ENCODE measurements around the gene FAM20A.
A peak's percentile ranks its signal among the peaks of the same experiment; 100 is the strongest.

The FAM20A gene

GRCh38 chr17:68610554-68610953 lies 9.4 kb upstream of the FAM20A start:
- no peak overlapping the region for H3K27ac ChIP-seq (ENCODE audit: low read depth in 2 of 2, low read length in 2 of 2)
- peaks cover 0 to 2% of the 10 kb centered on the region in 2 donors for H3K4me1 ChIP-seq (ENCODE audit: control insufficient read depth in 2 of 2, insufficient read depth in 2 of 2, low read length in 2 of 2)
- H3K36me3 ChIP-seq (ENCODE audit: control insufficient read depth in 2 of 2, insufficient read depth in 2 of 2, low read length in 2 of 2): no peaks in the 10 kb centered on the region
- H3K9ac ChIP-seq (ENCODE audit: low read depth in 1 of 2, low read length in 2 of 2): no peak overlapping the region
- peaks cover 0 to 12% of the 10 kb centered on the region in 2 donors for H3K9me3 ChIP-seq (ENCODE audit: control insufficient read depth in 2 of 2, low read length in 2 of 2)
- no peak overlapping the region for H3K4me3 ChIP-seq (ENCODE audit: low read length in 2 of 2)
- H3K27me3 ChIP-seq (ENCODE audit: control insufficient read depth in 2 of 2, insufficient read depth in 2 of 2, low read length in 2 of 2): peaks cover 0 to 2% of the 10 kb centered on the region in 2 donors

GRCh38 chr17:68608515-68609130 lies 7.5 kb upstream of the FAM20A start:
- no peaks in the 10 kb centered on the region for H3K4me1 ChIP-seq (ENCODE audit: control insufficient read depth in 2 of 2, insufficient read depth in 2 of 2, low read length in 2 of 2)
- H3K36me3 ChIP-seq (ENCODE audit: control insufficient read depth in 2 of 2, insufficient read depth in 2 of 2, low read length in 2 of 2): no peaks in the 10 kb centered on the region
- no peak overlapping the region for H3K9ac ChIP-seq (ENCODE audit: low read depth in 1 of 2, low read length in 2 of 2)
- peaks cover 0 to 12% of the 10 kb centered on the region in 2 donors for H3K9me3 ChIP-seq (ENCODE audit: control insufficient read depth in 2 of 2, low read length in 2 of 2)
- H3K4me3 ChIP-seq (ENCODE audit: low read length in 2 of 2): no peak overlapping the region
- H3K27ac ChIP-seq (ENCODE audit: low read depth in 2 of 2, low read length in 2 of 2): no peak overlapping the region
- peaks cover 0 to 2% of the 10 kb centered on the region in 2 donors for H3K27me3 ChIP-seq (ENCODE audit: control insufficient read depth in 2 of 2, insufficient read depth in 2 of 2, low read length in 2 of 2)

- Histone ChIP-seq H3K27me3 (ENCODE audit: control insufficient read depth in 2 of 2, insufficient read depth in 2 of 2, low read length in 2 of 2) (peaks cover 10 to 11% of the 10 kb centered on the region in 2 donors), H3K4me3 (ENCODE audit: low read length in 2 of 2) (no peak overlapping the region), H3K27ac (ENCODE audit: low read depth in 2 of 2, low read length in 2 of 2) (no peak overlapping the region), H3K4me1 (ENCODE audit: control insufficient read depth in 2 of 2, insufficient read depth in 2 of 2, low read length in 2 of 2) (peaks cover 0 to under 1% of the 10 kb centered on the region in 2 donors), H3K9ac (ENCODE audit: low read depth in 1 of 2, low read length in 2 of 2) (no peak overlapping the region), H3K9me3 (ENCODE audit: control insufficient read depth in 2 of 2, low read length in 2 of 2) (peaks cover 0 to 12% of the 10 kb centered on the region in 2 donors), H3K36me3 (ENCODE audit: control insufficient read depth in 2 of 2, insufficient read depth in 2 of 2, low read length in 2 of 2) (no peaks in the 10 kb centered on the region)
These were observed 5.5 kb upstream of the FAM20A start for GRCh38 chr17:68606451-68607307.

GRCh38 chr17:68605914-68606313 lies 4.7 kb upstream of the FAM20A start:
- Histone ChIP-seq H3K36me3 (ENCODE audit: control insufficient read depth in 2 of 2, insufficient read depth in 2 of 2, low read length in 2 of 2) (no peaks in the 10 kb centered on the region), H3K4me3 (ENCODE audit: low read length in 2 of 2) (no peak overlapping the region), H3K4me1 (ENCODE audit: control insufficient read depth in 2 of 2, insufficient read depth in 2 of 2, low read length in 2 of 2) (peaks cover 2 to 3% of the 10 kb centered on the region in 2 donors), H3K27ac (ENCODE audit: low read depth in 2 of 2, low read length in 2 of 2) (no peak overlapping the region), H3K27me3 (ENCODE audit: control insufficient read depth in 2 of 2, insufficient read depth in 2 of 2, low read length in 2 of 2) (peaks cover 12 to 13% of the 10 kb centered on the region in 2 donors), H3K9me3 (ENCODE audit: control insufficient read depth in 2 of 2, low read length in 2 of 2) (peaks cover 0 to 12% of the 10 kb centered on the region in 2 donors), H3K9ac (ENCODE audit: low read depth in 1 of 2, low read length in 2 of 2) (no peak overlapping the region)

- H3K4me3 ChIP-seq (ENCODE audit: low read length in 2 of 2): no peak overlapping the region
- H3K27me3 ChIP-seq (ENCODE audit: control insufficient read depth in 2 of 2, insufficient read depth in 2 of 2, low read length in 2 of 2): peaks cover 20 to 26% of the 10 kb centered on the region in 2 donors
- H3K9me3 ChIP-seq (ENCODE audit: control insufficient read depth in 2 of 2, low read length in 2 of 2): peaks cover 0 to 1% of the 10 kb centered on the region in 2 donors
- peaks cover 2 to 4% of the 10 kb centered on the region in 2 donors for H3K4me1 ChIP-seq (ENCODE audit: control insufficient read depth in 2 of 2, insufficient read depth in 2 of 2, low read length in 2 of 2)
- no peaks in the 10 kb centered on the region for H3K36me3 ChIP-seq (ENCODE audit: control insufficient read depth in 2 of 2, insufficient read depth in 2 of 2, low read length in 2 of 2)
- H3K9ac ChIP-seq (ENCODE audit: low read depth in 1 of 2, low read length in 2 of 2): no peak overlapping the region
- H3K27ac ChIP-seq (ENCODE audit: low read depth in 2 of 2, low read length in 2 of 2): no peak overlapping the region
These were observed 2.5 kb upstream of the FAM20A start for GRCh38 chr17:68603656-68604055.

- Histone ChIP-seq H3K27me3 (ENCODE audit: control insufficient read depth in 2 of 2, insufficient read depth in 2 of 2, low read length in 2 of 2) (peaks cover 20 to 31% of the 10 kb centered on the region in 2 donors), H3K9me3 (ENCODE audit: control insufficient read depth in 2 of 2, low read length in 2 of 2) (no peaks in the 10 kb centered on the region), H3K4me1 (ENCODE audit: control insufficient read depth in 2 of 2, insufficient read depth in 2 of 2, low read length in 2 of 2) (peaks cover 2 to 4% of the 10 kb centered on the region in 2 donors), H3K27ac (ENCODE audit: low read depth in 2 of 2, low read length in 2 of 2) (no peak overlapping the region), H3K9ac (ENCODE audit: low read depth in 1 of 2, low read length in 2 of 2) (no peak overlapping the region), H3K4me3 (ENCODE audit: low read length in 2 of 2) (no peak overlapping the region), H3K36me3 (ENCODE audit: control insufficient read depth in 2 of 2, insufficient read depth in 2 of 2, low read length in 2 of 2) (no peaks in the 10 kb centered on the region)
These were observed 1.9 kb upstream of the FAM20A start for GRCh38 chr17:68603027-68603426.

GRCh38 chr17:68602289-68602688 lies 1.1 kb upstream of the FAM20A start:
- H3K36me3 ChIP-seq (ENCODE audit: control insufficient read depth in 2 of 2, insufficient read depth in 2 of 2, low read length in 2 of 2): no peaks in the 10 kb centered on the region
- no peaks in the 10 kb centered on the region for H3K9me3 ChIP-seq (ENCODE audit: control insufficient read depth in 2 of 2, low read length in 2 of 2)
- H3K9ac ChIP-seq (ENCODE audit: low read depth in 1 of 2, low read length in 2 of 2): no peak overlapping the region
- peak overlapping the region; percentile 7 to 12 for H3K27ac ChIP-seq (ENCODE audit: low read depth in 2 of 2, low read length in 2 of 2)
- peaks cover 2 to 4% of the 10 kb centered on the region in 2 donors for H3K4me1 ChIP-seq (ENCODE audit: control insufficient read depth in 2 of 2, insufficient read depth in 2 of 2, low read length in 2 of 2)
- no peak overlapping the region for H3K4me3 ChIP-seq (ENCODE audit: low read length in 2 of 2)
- H3K27me3 ChIP-seq (ENCODE audit: control insufficient read depth in 2 of 2, insufficient read depth in 2 of 2, low read length in 2 of 2): peaks cover 20 to 31% of the 10 kb centered on the region in 2 donors

GRCh38 chr17:68601565-68602288 lies 560 bp upstream of the FAM20A start:
- no peaks in the 10 kb centered on the region for H3K9me3 ChIP-seq (ENCODE audit: control insufficient read depth in 2 of 2, low read length in 2 of 2)
- H3K36me3 ChIP-seq (ENCODE audit: control insufficient read depth in 2 of 2, insufficient read depth in 2 of 2, low read length in 2 of 2): no peaks in the 10 kb centered on the region
- peak overlapping the region; percentile 7 to 63 for H3K27ac ChIP-seq (ENCODE audit: low read depth in 2 of 2, low read length in 2 of 2)
- H3K9ac ChIP-seq (ENCODE audit: low read depth in 1 of 2, low read length in 2 of 2): no peak overlapping the region
- peaks cover 2 to 4% of the 10 kb centered on the region in 2 donors for H3K4me1 ChIP-seq (ENCODE audit: control insufficient read depth in 2 of 2, insufficient read depth in 2 of 2, low read length in 2 of 2)
- H3K4me3 ChIP-seq (ENCODE audit: low read length in 2 of 2): no peak overlapping the region
- peaks cover 21 to 31% of the 10 kb centered on the region in 2 donors for H3K27me3 ChIP-seq (ENCODE audit: control insufficient read depth in 2 of 2, insufficient read depth in 2 of 2, low read length in 2 of 2)

- H3K4me1 ChIP-seq (ENCODE audit: control insufficient read depth in 2 of 2, insufficient read depth in 2 of 2, low read length in 2 of 2): peaks cover 2 to 6% of the 10 kb centered on the region in 2 donors
- H3K27me3 ChIP-seq (ENCODE audit: control insufficient read depth in 2 of 2, insufficient read depth in 2 of 2, low read length in 2 of 2): peaks cover 24 to 34% of the 10 kb centered on the region in 2 donors
- peak overlapping the region; percentile 41 to 53 for H3K9ac ChIP-seq (ENCODE audit: low read depth in 1 of 2, low read length in 2 of 2)
- H3K4me3 ChIP-seq (ENCODE audit: low read length in 2 of 2): peak overlapping the region; percentile 58 to 60
- H3K27ac ChIP-seq (ENCODE audit: low read depth in 2 of 2, low read length in 2 of 2): peak overlapping the region; percentile 42 to 43
- no peaks in the 10 kb centered on the region for H3K9me3 ChIP-seq (ENCODE audit: control insufficient read depth in 2 of 2, low read length in 2 of 2)
- no peaks in the 10 kb centered on the region for H3K36me3 ChIP-seq (ENCODE audit: control insufficient read depth in 2 of 2, insufficient read depth in 2 of 2, low read length in 2 of 2)
These were observed 868 bp downstream of the FAM20A start for GRCh38 chr17:68600067-68600930.
